ENCODE data around the gene ZNF516.
A peak's percentile ranks its signal among the peaks of the same experiment; 100 is the strongest.

Gene ZNF516

GRCh38 chr18:76506974-76507764 is 12.1 kb upstream of the ZNF516 start:
- DNase-seq (ENCODE audit: low read depth in 2 of 2, low spot score in 1 of 2), result no peak

GRCh38 chr18:76506395-76506794 is 11.4 kb upstream of the ZNF516 start:
- DNase-seq (ENCODE audit: low read depth in 2 of 2, low spot score in 1 of 2), result no peak

- DNase-seq (ENCODE audit: low read depth in 2 of 2, low spot score in 1 of 2), result no peak
Measured at GRCh38 chr18:76505614-76506013, 10.6 kb upstream of the ZNF516 start.

GRCh38 chr18:76504749-76505148 is 9.7 kb upstream of the ZNF516 start:
- no peak for DNase-seq (ENCODE audit: low read depth in 2 of 2, low spot score in 1 of 2)

GRCh38 chr18:76503649-76504386 is 8.8 kb upstream of the ZNF516 start:
- DNase-seq (ENCODE audit: low read depth in 2 of 2, low spot score in 1 of 2), result no peak

GRCh38 chr18:76502551-76502950 is 7.5 kb upstream of the ZNF516 start:
- no peak for DNase-seq (ENCODE audit: low read depth in 2 of 2, low spot score in 1 of 2)

GRCh38 chr18:76499637-76500340 is 4.7 kb upstream of the ZNF516 start:
- no peak for DNase-seq (ENCODE audit: low read depth in 2 of 2, low spot score in 1 of 2)

GRCh38 chr18:76499021-76499420 is 4.0 kb upstream of the ZNF516 start:
- DNase-seq (ENCODE audit: low read depth in 2 of 2, low spot score in 1 of 2), result no peak

GRCh38 chr18:76498064-76498463 is 3.0 kb upstream of the ZNF516 start:
- DNase-seq (ENCODE audit: low read depth in 2 of 2, low spot score in 1 of 2), result no peak

GRCh38 chr18:76497021-76497420 is 2.0 kb upstream of the ZNF516 start:
- DNase-seq (ENCODE audit: low read depth in 2 of 2, low spot score in 1 of 2), result no peak

GRCh38 chr18:76496194-76496890 is 1.3 kb upstream of the ZNF516 start:
- no peak for DNase-seq (ENCODE audit: low read depth in 2 of 2, low spot score in 1 of 2)

- no peak for DNase-seq (ENCODE audit: low read depth in 2 of 2, low spot score in 1 of 2)
Measured at GRCh38 chr18:76495435-76496193, 572 bp upstream of the ZNF516 start.

- DNase-seq (ENCODE audit: low read depth in 2 of 2, low spot score in 1 of 2), result no peak
Measured at GRCh38 chr18:76494231-76495005, 624 bp downstream of the ZNF516 start.

- DNase-seq (ENCODE audit: low read depth in 2 of 2, low spot score in 1 of 2), result no peak
Measured at GRCh38 chr18:76493213-76494161, 1.6 kb downstream of the ZNF516 start.

- peak; percentile 97 to 98 for DNase-seq (ENCODE audit: low read depth in 2 of 2, low spot score in 1 of 2)
Measured at GRCh38 chr18:76492669-76493212, 2.3 kb downstream of the ZNF516 start.

- DNase-seq (ENCODE audit: low read depth in 2 of 2, low spot score in 1 of 2), result no peak
Measured at GRCh38 chr18:76491776-76492668, 3.0 kb downstream of the ZNF516 start.

- peak; percentile 45 to 64 for DNase-seq (ENCODE audit: low read depth in 2 of 2, low spot score in 1 of 2)
Measured at GRCh38 chr18:76491473-76491775, 3.6 kb downstream of the ZNF516 start.

Measured in stimulated activated CD8-positive, alpha-beta memory T cell treated with anti-CD3 and anti-CD28 coated beads, Interleukin-4, amount 100 ng/mL, for 4 hours (primary cell).